ENCODE data around the gene PDILT.
"Not testable (repeated sequence)": the region's sequence is repeated elsewhere in the genome, so short reads cannot be mapped to it uniquely, and the experiment has no call there.

The PDILT gene

GRCh38 chr16:20327444-20328041, 77.0 kb downstream of the PDILT start, which contains the start of gene GP2:
TSS of gene GP2 (minus strand) at chr16:20327513. CDS start at chr16:20326431, 1,082 bp downstream.
- in situ Hi-C loops (cut with MboI; ENCODE audit: low sequenced_read_pairs) = no loop called here

- in situ Hi-C loops (cut with MboI; ENCODE audit: low sequenced_read_pairs) = no loop called here
Measured at GRCh38 chr16:20326321-20326720, 78.2 kb downstream of the PDILT start.

GRCh38 chr16:20325005-20325404, 79.5 kb downstream of the PDILT start:
- in situ Hi-C loops (cut with MboI; ENCODE audit: low sequenced_read_pairs) = no loop called here

DNA sequence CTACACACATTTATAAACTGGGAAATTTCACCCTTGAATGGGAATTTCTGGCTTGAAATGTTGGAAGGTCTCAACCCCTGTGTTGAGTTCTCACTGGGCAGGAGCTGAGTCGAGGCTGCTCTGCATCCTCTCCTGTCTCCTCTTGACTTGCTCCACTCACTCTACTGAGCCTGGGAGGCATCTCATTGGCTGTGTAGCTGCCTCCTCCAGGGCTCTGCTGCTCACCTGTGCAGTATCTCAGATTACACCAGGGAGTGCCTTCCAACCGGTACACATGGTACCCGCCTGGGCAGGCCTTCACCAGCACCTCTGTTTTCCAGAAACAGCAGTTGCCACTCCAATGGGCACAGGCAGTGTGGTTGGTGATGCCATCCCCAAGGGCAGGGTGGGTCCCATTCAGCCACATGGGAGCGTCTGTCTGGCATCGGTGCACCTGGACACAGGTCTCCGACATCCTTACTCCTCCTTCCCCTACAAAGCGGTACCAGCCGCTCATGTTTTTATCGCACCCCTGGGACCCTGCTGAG, 80.9 kb downstream of the PDILT start:
- in situ Hi-C loops (cut with MboI; ENCODE audit: low sequenced_read_pairs) = no loop called here

- in situ Hi-C loops (cut with MboI; ENCODE audit: low sequenced_read_pairs) = no loop called here
Measured at GRCh38 chr16:20322696-20323095, 81.8 kb downstream of the PDILT start.

DNA sequence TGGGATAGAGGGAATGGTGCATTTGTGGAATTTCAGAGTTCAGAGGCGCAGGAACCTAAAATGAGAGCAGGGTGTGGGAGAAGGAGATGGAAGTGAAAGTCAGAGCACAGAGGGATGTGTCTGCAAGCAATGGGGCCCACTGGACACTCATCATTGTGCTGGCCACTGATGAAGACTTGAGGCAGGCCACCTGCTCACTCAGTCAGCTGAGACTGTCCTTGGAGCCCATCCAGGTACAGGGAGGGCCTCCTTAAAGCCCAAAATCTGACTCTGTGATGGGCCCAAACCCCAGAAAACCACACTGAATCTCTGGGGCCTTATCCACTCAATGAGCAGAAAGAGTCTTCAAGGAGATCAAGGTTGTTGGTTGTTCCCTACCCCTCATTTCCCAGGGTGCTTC, 82.9 kb downstream of the PDILT start:
- in situ Hi-C loops (cut with MboI; ENCODE audit: low sequenced_read_pairs) = no loop called here

DNA sequence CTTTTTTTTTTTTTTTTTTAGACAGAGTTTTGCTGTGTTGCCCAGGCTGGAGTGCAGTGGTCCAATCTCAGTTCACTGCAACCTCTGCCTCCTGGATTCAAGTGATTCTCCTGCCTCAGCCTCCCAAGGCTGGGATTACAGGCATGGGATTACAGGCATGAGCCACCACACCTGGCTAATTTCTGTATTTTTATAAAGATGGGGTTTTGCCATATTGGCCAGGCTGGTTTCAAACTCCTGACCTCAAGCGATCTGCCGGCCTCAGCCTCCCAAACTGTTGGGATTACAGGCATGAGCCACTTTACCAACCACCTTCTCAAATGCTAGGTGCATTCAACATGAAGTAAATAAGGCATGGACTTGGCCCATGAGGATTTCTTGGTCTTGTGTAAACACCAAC, 83.5 kb downstream of the PDILT start:
- in situ Hi-C loops (cut with MboI; ENCODE audit: low sequenced_read_pairs) = not testable (repeated sequence)

- in situ Hi-C loops (cut with MboI; ENCODE audit: low sequenced_read_pairs) = no loop called here
Measured at GRCh38 chr16:20320592-20320991, 83.9 kb downstream of the PDILT start.

DNA sequence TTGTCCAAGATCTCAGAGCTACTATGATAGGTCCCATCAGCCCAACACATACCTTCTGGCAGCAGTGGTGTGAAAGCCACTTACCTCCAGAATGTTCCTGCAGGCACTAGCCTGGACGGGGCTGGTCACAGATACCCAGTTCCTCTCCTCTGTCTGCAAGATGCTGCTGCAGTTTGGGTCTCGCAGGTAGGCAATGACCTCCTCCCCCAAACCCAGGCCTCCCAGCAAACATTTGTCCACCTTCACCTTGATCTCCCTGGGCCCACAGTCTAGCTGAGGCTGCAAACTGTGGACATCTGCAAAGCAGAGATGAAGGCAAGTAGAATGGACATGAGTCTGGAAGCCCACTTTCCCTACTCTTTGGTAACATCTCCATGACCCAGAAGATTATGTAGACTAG, 84.4 kb downstream of the PDILT start:
- in situ Hi-C loops (cut with MboI; ENCODE audit: low sequenced_read_pairs) = no loop called here

DNA sequence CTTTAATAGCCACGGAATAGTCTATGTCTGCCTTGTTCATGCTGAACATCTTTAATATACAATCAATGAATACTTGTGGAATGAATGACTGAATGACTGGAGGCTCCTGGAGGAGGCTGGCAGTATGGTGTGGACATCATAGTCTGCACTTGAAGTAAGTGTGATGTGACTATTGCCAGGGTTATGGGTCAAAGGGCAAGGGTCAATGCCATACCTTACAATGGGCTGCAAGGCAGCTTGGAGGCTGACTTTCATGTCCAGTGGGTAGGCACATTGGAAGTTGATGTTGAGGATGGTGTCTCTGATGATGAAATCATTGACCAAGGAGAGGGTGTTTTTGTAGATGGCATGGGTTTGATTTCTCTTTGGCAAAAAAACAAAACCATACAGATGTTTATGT, 85.1 kb downstream of the PDILT start:
- in situ Hi-C loops (cut with MboI; ENCODE audit: low sequenced_read_pairs) = no loop called here

DNA sequence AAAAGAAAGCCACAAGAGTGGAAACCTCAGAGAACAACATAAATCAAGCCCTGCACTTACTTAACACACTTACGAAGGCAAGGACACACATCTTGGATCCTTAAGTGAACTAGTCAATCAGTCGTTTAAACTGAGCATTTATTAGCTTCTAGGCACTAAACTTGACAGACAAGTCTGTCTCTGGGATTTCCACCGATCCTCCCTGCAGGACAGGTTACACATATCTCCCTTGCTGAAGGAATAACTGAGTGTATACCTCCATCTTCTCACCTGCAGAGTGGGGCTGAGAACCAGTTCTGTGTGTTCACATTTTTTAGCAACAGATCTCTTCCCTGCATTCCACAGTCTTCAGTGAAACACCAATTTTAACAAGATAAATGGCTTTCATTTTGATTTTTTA, 86.1 kb downstream of the PDILT start:
- in situ Hi-C loops (cut with MboI; ENCODE audit: low sequenced_read_pairs) = no loop called here

DNA sequence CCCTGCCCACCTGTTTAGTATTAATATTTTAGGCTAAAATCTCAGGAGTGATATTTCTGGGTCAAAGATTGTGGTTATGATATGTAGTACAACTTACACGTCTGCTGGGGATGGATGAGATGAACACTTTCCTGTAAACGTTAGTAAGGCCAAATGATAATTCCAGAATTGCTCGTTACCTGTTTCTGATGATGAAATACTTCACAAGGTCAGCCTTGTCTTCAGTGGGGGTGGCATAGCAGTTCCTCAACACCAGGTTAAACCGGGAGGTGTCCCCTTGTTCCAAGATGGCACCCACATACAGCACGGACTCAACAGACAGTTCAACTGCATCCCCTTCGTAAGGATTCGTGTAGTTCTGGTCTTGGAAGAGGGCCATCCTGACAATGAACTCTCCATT, 86.5 kb downstream of the PDILT start:
- in situ Hi-C loops (cut with MboI; ENCODE audit: low sequenced_read_pairs) = no loop called here

GRCh38 chr16:20317117-20317516, 87.4 kb downstream of the PDILT start:
- in situ Hi-C loops (cut with MboI; ENCODE audit: low sequenced_read_pairs) = no loop called here

- in situ Hi-C loops (cut with MboI; ENCODE audit: low sequenced_read_pairs) = no loop called here
Measured at GRCh38 chr16:20316715-20317114, 87.8 kb downstream of the PDILT start.

GRCh38 chr16:20315764-20316163, 88.8 kb downstream of the PDILT start:
- in situ Hi-C loops (cut with MboI; ENCODE audit: low sequenced_read_pairs) = no loop called here

DNA sequence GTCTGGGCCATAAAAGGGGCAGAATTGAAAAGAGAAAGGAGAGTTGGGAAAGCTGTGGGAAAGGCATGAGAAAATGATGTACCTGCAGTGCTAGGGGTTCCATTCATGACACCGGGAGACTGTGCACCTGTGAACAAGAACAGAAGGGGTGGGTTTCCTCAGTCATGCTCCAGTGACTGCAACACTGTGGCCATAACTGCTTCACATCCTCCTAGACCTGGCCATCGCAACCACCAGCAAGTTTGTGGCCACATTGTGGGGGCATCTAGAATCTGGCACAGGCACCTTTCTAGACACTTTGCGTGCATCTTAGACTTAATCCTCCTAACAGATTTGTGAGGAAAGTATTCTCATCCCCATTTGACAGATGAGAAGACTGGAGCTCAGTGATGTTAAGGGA, 90.0 kb downstream of the PDILT start:
- in situ Hi-C loops (cut with MboI; ENCODE audit: low sequenced_read_pairs) = no loop called here

GRCh38 chr16:20313741-20314140, 90.8 kb downstream of the PDILT start:
- in situ Hi-C loops (cut with MboI; ENCODE audit: low sequenced_read_pairs) = no loop called here

DNA sequence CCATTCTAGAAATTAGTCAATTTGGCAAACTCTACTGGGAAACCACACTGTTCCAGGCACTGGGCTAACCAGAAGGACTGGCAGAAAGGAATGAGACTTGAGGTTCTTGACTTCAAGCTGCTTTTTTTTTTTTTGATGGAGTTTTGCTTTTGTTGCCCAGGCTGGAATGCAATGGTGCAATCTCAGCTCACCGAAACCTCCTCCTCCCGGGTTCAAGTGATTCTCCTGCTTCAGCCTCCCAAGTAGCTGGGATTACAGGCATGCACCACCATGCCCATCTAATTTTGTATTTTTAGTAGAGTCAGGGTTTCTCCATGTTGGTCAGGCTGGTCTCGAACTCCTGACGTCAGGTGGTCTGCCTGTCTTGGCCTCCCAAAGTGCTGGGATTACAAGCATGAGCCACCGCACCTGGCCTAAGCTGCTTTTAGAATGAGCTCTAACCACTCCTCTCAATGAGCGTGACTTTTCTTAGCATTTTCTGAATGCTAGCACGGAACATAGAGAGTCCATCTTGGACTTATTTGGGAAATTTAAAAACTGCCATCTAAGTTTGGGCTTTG, 91.9 kb downstream of the PDILT start:
- in situ Hi-C loops (cut with MboI; ENCODE audit: low sequenced_read_pairs) = not testable (repeated sequence)

DNA sequence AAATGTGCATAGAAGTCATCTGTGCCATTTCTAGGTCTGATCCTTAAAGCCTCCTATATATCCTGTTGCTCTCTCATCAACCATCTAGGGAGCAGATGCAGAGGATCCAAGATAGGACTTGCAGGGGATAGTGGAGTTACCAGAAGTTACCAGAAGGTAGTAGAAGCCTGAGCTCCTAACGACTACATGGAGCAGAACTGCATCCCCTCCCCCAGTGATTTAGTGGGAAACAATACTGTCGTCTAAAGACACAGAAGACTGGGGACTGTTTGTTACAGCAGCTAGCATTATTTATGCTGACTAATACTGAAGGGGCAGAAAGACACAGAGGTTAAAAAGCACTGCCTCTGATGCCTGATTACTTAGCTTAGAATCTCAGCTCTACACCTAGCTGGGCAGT, 93.0 kb downstream of the PDILT start:
- in situ Hi-C loops (cut with MboI; ENCODE audit: low sequenced_read_pairs) = no loop called here

DNA sequence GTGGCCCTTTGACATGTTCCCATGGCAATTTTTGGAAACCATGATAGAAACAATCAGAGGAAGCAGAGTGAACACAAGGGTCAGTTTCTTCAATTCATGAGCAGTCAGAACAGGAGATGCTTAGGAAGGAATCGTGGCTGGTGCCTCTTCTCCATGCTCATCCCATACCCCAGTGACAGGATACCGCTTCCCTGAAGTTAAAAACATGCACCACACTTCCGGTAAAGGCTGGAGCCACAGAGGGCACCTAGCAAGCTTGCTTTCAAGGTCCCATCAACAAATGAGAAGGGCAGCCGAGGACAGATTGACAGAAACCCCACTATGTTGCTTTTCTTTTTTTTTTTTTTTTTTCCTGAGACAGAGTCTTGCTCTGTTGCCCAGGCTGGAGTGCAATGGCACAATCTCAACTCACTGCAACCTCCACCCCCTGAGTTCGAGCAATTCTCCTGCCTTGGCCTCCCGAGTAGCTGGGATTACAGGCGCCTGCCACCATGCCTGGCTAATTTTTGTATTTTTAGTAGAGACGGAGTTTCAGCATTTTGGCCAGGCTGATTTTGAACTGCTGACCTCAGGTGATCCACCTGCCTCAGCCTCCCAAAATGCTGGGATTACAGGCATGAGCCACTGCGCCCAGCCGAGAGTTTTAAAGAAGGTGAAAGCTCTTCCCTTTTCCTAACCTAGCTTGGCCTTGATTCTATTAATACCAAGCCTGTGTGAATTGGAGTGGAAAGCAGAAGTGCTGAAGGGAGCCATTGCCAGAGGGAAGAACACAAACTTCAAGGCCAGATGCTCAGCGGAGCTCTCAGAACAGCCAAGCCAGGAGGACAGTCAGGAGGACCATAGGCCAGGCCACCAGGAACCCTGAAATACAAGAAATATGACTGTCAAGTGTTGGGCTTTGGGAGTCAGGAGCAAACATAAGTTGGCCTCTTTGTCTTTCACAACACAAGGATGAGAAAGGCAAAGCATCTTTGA, 93.8 kb downstream of the PDILT start:
- in situ Hi-C loops (cut with MboI; ENCODE audit: low sequenced_read_pairs) = no loop called here

DNA sequence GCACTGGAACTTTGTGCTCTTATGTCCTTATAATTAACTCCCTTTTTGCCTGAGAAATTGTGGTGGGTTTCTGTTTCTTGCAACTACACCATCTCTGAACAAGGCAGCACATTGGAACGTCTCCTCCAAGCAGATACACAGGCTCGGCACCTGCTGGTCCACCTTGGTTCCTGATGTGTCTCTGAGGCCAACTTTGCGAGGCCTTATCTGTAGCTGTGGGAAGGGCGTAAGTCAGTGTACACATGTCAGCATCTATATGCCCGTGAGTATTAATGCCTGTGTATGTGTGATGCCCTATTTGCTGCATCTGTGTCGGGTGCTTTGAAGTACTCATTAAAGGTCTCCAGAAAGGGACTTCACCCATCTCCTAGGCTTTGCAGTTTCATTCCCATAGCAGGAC, 94.8 kb downstream of the PDILT start:
- in situ Hi-C loops (cut with MboI; ENCODE audit: low sequenced_read_pairs) = loop anchor here (10.0 kb wide), 1 partner anchor 395 kb away; no protein-coding TSS in a partner anchor

Measured in HL-60/S4 (cell line).